CD8-positive, alpha-beta memory T cell (primary cell): ENCODE results near the gene EPS8L3. TPM values are rescaled to one million over a fixed set of nuclear protein-coding genes. Genes with fewer than 3 reads are reported as not detected.
"Not testable (repeated sequence)": the region's sequence is repeated elsewhere in the genome, so short reads cannot be mapped to it uniquely, and the experiment has no call there.

Source experiments
- CTCF ChIA-PET: fragments of 350-600 bp; sonication (Branson Sonifier 250); formaldehyde crosslinking; loops from one replicate; lab custom pipeline; 2021; ENCODE audit warnings: antibody characterized with exemption; lab: Charles Lee
- POLR2A ChIA-PET: fragments of 350-600 bp; sonication (Branson Sonifier 250); formaldehyde crosslinking; loops from one replicate; lab custom pipeline; 2021; ENCODE audit warnings: antibody characterized with exemption; lab: Charles Lee
- DNase-seq, 5 donors: peaks; one replicate each; pipeline versions ENCODE4 v3.0.0 to v3.0.0-alpha.2; 2020 to 2022; ENCODE audit warnings: mixed read lengths in 1 of 5
- H3K27ac ChIP-seq: one replicate; pipeline ENCODE4 v1.7.0; 2013; ENCODE audit warnings: low read depth, mild to moderate bottlenecking, low read length, moderate library complexity
- H3K27me3 ChIP-seq: 2 replicates; pipeline ENCODE4 v1.7.0; 2013; ENCODE audit warnings: low read length, mild to moderate bottlenecking; ENCODE audit not compliant: insufficient read depth, poor library complexity, severe bottlenecking
- H3K36me3 ChIP-seq: 2 replicates; pipeline ENCODE4 v1.7.0; 2013; ENCODE audit warnings: mild to moderate bottlenecking, low read length, moderate library complexity; ENCODE audit not compliant: insufficient read depth
- H3K4me1 ChIP-seq: 2 replicates; pipeline ENCODE4 v1.7.0; 2013; ENCODE audit warnings: mild to moderate bottlenecking, low read length, moderate library complexity; ENCODE audit not compliant: insufficient read depth
- H3K4me3 ChIP-seq: 2 replicates; pipeline ENCODE4 v1.7.0; 2013; ENCODE audit warnings: mild to moderate bottlenecking, low read length
- H3K9me3 ChIP-seq: 2 replicates; pipeline ENCODE4 v1.7.0; 2013; ENCODE audit warnings: mild to moderate bottlenecking, low read length
- H3K27ac Mint-ChIP-seq, 8 donors: one replicate each; pipeline ENCODE4 v1.8.0; 2020 to 2021; ENCODE audit warnings: mixed read lengths in 8 of 8, mild to moderate bottlenecking in 6 of 8, inconsistent platforms in 3 of 8, moderate library complexity in 3 of 8
- H3K27me3 Mint-ChIP-seq, 2 donors: one replicate each; pipeline ENCODE4 v1.8.0; 2020 to 2021; ENCODE audit warnings: mixed read lengths in 2 of 2, mild to moderate bottlenecking in 1 of 2, moderate library complexity in 1 of 2
- H3K36me3 Mint-ChIP-seq, 3 donors: one replicate each; pipeline ENCODE4 v1.8.0; 2020 to 2021; ENCODE audit warnings: mixed read lengths in 3 of 3, inconsistent platforms in 1 of 3, mild to moderate bottlenecking in 1 of 3
- H3K4me1 Mint-ChIP-seq, 3 donors: one replicate each; pipeline ENCODE4 v1.8.0; 2020 to 2021; ENCODE audit warnings: mixed read lengths in 3 of 3, inconsistent platforms in 1 of 3, mild to moderate bottlenecking in 1 of 3
- H3K4me3 Mint-ChIP-seq, 7 donors: one replicate each; pipeline ENCODE4 v1.8.0; 2020 to 2021; ENCODE audit warnings: mixed read lengths in 7 of 7, mild to moderate bottlenecking in 6 of 7, moderate library complexity in 4 of 7, inconsistent platforms in 2 of 7
- H3K9me3 Mint-ChIP-seq, 5 donors: one replicate each; pipeline ENCODE4 v1.8.0; 2020 to 2022; ENCODE audit warnings: mixed read lengths in 5 of 5, mild to moderate bottlenecking in 3 of 5, moderate library complexity in 2 of 5, inconsistent platforms in 1 of 5
- polyA plus RNA-seq: library from polyadenylated mRNA; unstranded; fragments of 300-500 nt; fragmentation: Illumina TruSeq; gene quantifications from one replicate; pipeline ENCODE4 v1.2.3, GENCODE V29; 2021
- total RNA-seq, 2 experiments: library from RNA; stranded (reverse); gene quantifications; one replicate each; pipeline ENCODE4 v1.2.3, GENCODE V29; 2021

EPS8L3 gene
- total and polyA plus RNA-seq, 3 experiments from 2014 or later = not detected

GRCh38 chr1:109749221-109749620, 14.5 kb downstream of the EPS8L3 start:
- CTCF ChIA-PET = interaction anchor here (1.5 to 1.6 kb wide), 2 partner anchors 27 to 235 kb away, joined by 4 read pairs; partner anchors contain the start of gene AHCYL1
- no peak overlapping the region for H3K27ac Mint-ChIP-seq
- H3K27me3 ChIP-seq = no peaks in the 10 kb centered on the region
- no peak overlapping the region for H3K4me3 ChIP-seq
- no peak overlapping the region for H3K27ac ChIP-seq
- H3K9me3 Mint-ChIP-seq = no peaks in the 10 kb centered on the region
- H3K27me3 Mint-ChIP-seq = peaks cover 28 to 33% of the 10 kb centered on the region in 2 donors
- no peaks in the 10 kb centered on the region for H3K4me1 ChIP-seq
- no peaks in the 10 kb centered on the region for H3K36me3 Mint-ChIP-seq
- DNase-seq = peak in 1 of 5 donors; percentile 9
- H3K36me3 ChIP-seq = no peaks in the 10 kb centered on the region
- no peak overlapping the region for H3K4me3 Mint-ChIP-seq
- POLR2A ChIA-PET = no interaction called here
- H3K4me1 Mint-ChIP-seq = no peaks in the 10 kb centered on the region
- no peaks in the 10 kb centered on the region for H3K9me3 ChIP-seq

GRCh38 chr1:109748311-109748710, 15.4 kb downstream of the EPS8L3 start:
- H3K4me1 Mint-ChIP-seq, H3K4me1 ChIP-seq, H3K27ac ChIP-seq, H3K36me3 Mint-ChIP-seq, H3K4me3 ChIP-seq, H3K9me3 Mint-ChIP-seq, CTCF ChIA-PET, POLR2A ChIA-PET, H3K4me3 Mint-ChIP-seq, H3K9me3 ChIP-seq, H3K36me3 ChIP-seq, H3K27me3 ChIP-seq, H3K27ac Mint-ChIP-seq: not testable (repeated sequence)
- peaks cover 28 to 33% of the 10 kb centered on the region in 2 donors for H3K27me3 Mint-ChIP-seq
- DNase-seq = peak in 1 of 5 donors; percentile 21

GRCh38 chr1:109740615-109741373, 22.9 kb downstream of the EPS8L3 start, which contains the start of gene GSTM3:
TSS of gene GSTM3 (minus strand) at chr1:109741038. CDS start at chr1:109740287, 751 bp downstream.
- ChIA-PET CTCF (interaction anchor here (2.1 kb wide), 1 partner anchor 244 kb away, joined by 8 read pairs; the partner anchor contains the start of gene AHCYL1), POLR2A (no interaction called here)
- Histone ChIP-seq H3K27ac (peak within 1 kb of the TSS; percentile 43), H3K27me3 (no peaks in the 10 kb centered on the region), H3K4me1 (peaks cover 9% of the 10 kb centered on the region), H3K4me3 (peak within 1 kb of the TSS; percentile 57), H3K9me3 (no peaks in the 10 kb centered on the region), H3K36me3 (no peaks in the 10 kb centered on the region)
- Mint-ChIP-seq H3K27me3 (peaks cover 5 to 26% of the 10 kb centered on the region in 2 donors), H3K27ac (peak within 1 kb of the TSS in 7 of 8 donors; percentile 38 to 92 (median 76)), H3K4me3 (peak within 1 kb of the TSS; percentile 76 to 96 (median 88)), H3K4me1 (peaks cover 10 to 18% (median 14%) of the 10 kb centered on the region in 3 donors), H3K9me3 (no peaks in the 10 kb centered on the region), H3K36me3 (peaks cover 0 to 6% (median 2%) of the 10 kb centered on the region in 3 donors)
- no peak for DNase-seq

DNA sequence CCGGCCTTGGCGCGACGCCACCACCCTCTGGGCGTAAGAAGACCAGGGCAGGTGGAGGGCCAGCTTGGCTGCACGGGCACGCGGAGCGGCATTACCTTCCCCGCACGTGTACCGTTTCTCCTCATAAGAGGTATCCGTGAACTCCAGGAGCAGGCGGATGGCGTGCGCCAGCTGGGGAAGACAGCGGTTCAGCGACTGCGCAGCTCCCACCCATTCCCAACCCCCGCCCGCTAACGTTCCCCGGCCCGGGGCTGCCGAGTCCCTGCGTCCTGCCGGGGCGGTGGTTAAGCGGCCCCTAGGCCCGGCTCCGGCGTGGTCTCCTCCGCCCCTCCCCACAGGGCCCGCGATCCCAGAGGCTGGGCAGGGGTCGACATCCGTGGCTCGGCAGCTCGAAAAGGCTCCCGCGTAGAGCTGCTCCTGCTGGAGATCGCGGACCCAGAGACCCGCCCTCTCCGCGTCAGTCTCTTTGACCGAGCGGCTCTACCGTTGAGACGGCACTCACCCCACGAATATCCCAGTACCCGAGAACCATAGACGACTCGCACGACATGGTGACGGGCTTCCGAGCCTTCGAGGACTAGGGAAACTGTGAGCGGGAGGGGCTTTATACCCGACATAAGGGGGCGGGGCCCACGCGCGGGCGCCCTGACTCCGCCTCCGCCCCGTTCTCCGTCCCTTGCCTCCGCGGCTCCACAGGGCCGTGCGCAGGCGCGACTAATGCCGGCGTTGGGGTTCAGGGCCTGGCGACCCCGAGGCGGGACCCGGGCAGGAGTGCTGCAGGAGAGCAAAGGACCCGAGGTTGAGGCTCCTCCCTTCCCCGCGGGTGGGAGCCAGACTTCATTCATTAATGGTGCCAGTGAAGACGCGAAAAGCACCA, 23.7 kb downstream of the EPS8L3 start:
- Mint-ChIP-seq H3K27me3 (peaks cover 4 to 26% of the 10 kb centered on the region in 2 donors), H3K4me3 (peak overlapping the region; percentile 76 to 96 (median 88)), H3K9me3 (no peaks in the 10 kb centered on the region), H3K4me1 (peaks cover 10 to 18% (median 14%) of the 10 kb centered on the region in 3 donors), H3K36me3 (peaks cover 0 to 6% (median 4%) of the 10 kb centered on the region in 3 donors), H3K27ac (peak overlapping the region in 7 of 8 donors; percentile 38 to 92 (median 76))
- CTCF ChIA-PET = interaction anchor here (1.1 to 2.1 kb wide), 3 partner anchors 100 to 249 kb away, joined by 3 to 8 read pairs (median 3); partner anchors contain the start of gene AHCYL1
- peak overlapping the region; percentile 57 for H3K4me3 ChIP-seq
- peak; percentile 71 to 87 (median 79) for DNase-seq
- POLR2A ChIA-PET = no interaction called here
- peak overlapping the region; percentile 43 for H3K27ac ChIP-seq
- peaks cover 9% of the 10 kb centered on the region for H3K4me1 ChIP-seq
- no peaks in the 10 kb centered on the region for H3K27me3 ChIP-seq
- H3K36me3 ChIP-seq = no peaks in the 10 kb centered on the region
- no peaks in the 10 kb centered on the region for H3K9me3 ChIP-seq

- POLR2A ChIA-PET = no interaction called here
- H3K27me3 ChIP-seq = no peaks in the 10 kb centered on the region
- no peak overlapping the region for H3K27ac ChIP-seq
- Mint-ChIP-seq H3K27ac (no peak overlapping the region), H3K4me1 (no peaks in the 10 kb centered on the region), H3K27me3 (peaks cover 7 to 32% of the 10 kb centered on the region in 2 donors), H3K36me3 (peaks cover 0 to 6% (median 4%) of the 10 kb centered on the region in 3 donors), H3K9me3 (no peaks in the 10 kb centered on the region), H3K4me3 (no peak overlapping the region)
- H3K36me3 ChIP-seq = no peaks in the 10 kb centered on the region
- no peaks in the 10 kb centered on the region for H3K9me3 ChIP-seq
- H3K4me3 ChIP-seq = no peak overlapping the region
- DNase-seq = no peak
- H3K4me1 ChIP-seq = no peaks in the 10 kb centered on the region
- CTCF ChIA-PET = no interaction called here
These were observed 30.4 kb downstream of the EPS8L3 start for GRCh38 chr1:109733236-109733870.

- CTCF ChIA-PET = no interaction called here
- no peak overlapping the region for H3K4me3 ChIP-seq
- no peaks in the 10 kb centered on the region for H3K9me3 ChIP-seq
- Mint-ChIP-seq H3K27ac (no peak overlapping the region), H3K4me1 (no peaks in the 10 kb centered on the region), H3K9me3 (no peaks in the 10 kb centered on the region), H3K36me3 (peaks cover 0 to 4% (median 2%) of the 10 kb centered on the region in 3 donors), H3K4me3 (no peak overlapping the region), H3K27me3 (peaks cover 6 to 24% of the 10 kb centered on the region in 2 donors)
- H3K27ac ChIP-seq = no peak overlapping the region
- POLR2A ChIA-PET = no interaction called here
- H3K27me3 ChIP-seq = no peaks in the 10 kb centered on the region
- no peaks in the 10 kb centered on the region for H3K36me3 ChIP-seq
- no peak for DNase-seq
- no peaks in the 10 kb centered on the region for H3K4me1 ChIP-seq
These were observed 31.3 kb downstream of the EPS8L3 start for GRCh38 chr1:109732390-109732881.

GRCh38 chr1:109730666-109731065, 33.1 kb downstream of the EPS8L3 start:
- Mint-ChIP-seq H3K4me3 (no peak overlapping the region), H3K9me3 (no peaks in the 10 kb centered on the region), H3K4me1 (no peaks in the 10 kb centered on the region), H3K27ac (peak overlapping the region in 1 of 8 donors; percentile 48), H3K36me3 (peaks cover 0 to 5% (median 0%) of the 10 kb centered on the region in 3 donors), H3K27me3 (peaks cover 6 to 23% of the 10 kb centered on the region in 2 donors)
- Histone ChIP-seq H3K27ac (no peak overlapping the region), H3K9me3 (no peaks in the 10 kb centered on the region), H3K4me1 (no peaks in the 10 kb centered on the region), H3K36me3 (no peaks in the 10 kb centered on the region), H3K4me3 (no peak overlapping the region), H3K27me3 (no peaks in the 10 kb centered on the region)
- ChIA-PET CTCF (no interaction called here), POLR2A (no interaction called here)
- DNase-seq = no peak
